BLaER1 treated with 17β-estradiol and CSF1 and Interleukin-3, amounts not matched to agents 10 nM and 100 nM (cell line): ENCODE results near the gene CFAP100.

Experiments used
- H3K27ac ChIP-seq, 11 experiments: shearing (Covaris generic); formaldehyde crosslinking; 2 replicates each; pipeline ENCODE4 v1.8.1; 2022
- H3K27me3 ChIP-seq, 11 experiments: shearing (Covaris generic); formaldehyde crosslinking; 2 replicates each; pipeline ENCODE4 v1.8.1; 2022
- H3K36me3 ChIP-seq, 11 experiments: shearing (Covaris generic); formaldehyde crosslinking; 2 replicates each; pipeline ENCODE4 v1.8.1; 2022
- H3K4me1 ChIP-seq, 10 experiments: shearing (Covaris generic); formaldehyde crosslinking; 2 replicates each; pipeline ENCODE4 v1.8.1; 2022
- H3K4me2 ChIP-seq, 11 experiments: shearing (Covaris generic); formaldehyde crosslinking; 2 replicates each; pipeline ENCODE4 v1.8.1; 2022
- H3K4me3 ChIP-seq, 10 experiments: shearing (Covaris generic); formaldehyde crosslinking; 2 replicates each; pipeline ENCODE4 v1.8.1; 2022
- H3K9ac ChIP-seq, 11 experiments: shearing (Covaris generic); formaldehyde crosslinking; 2 replicates each; pipeline ENCODE4 v1.8.1; 2022
- H3K9me3 ChIP-seq, 11 experiments: shearing (Covaris generic); formaldehyde crosslinking; replicated peaks in 1 of 11; 2 replicates each; pipeline ENCODE4 v1.8.1; 2022
- H4K20me1 ChIP-seq, 11 experiments: shearing (Covaris generic); formaldehyde crosslinking; 2 replicates each; pipeline ENCODE4 v1.8.1; 2022
- Cebpa-rat ChIP-seq, 11 experiments: shearing (Covaris generic); IDR thresholded peaks; 2 replicates each; pipeline ENCODE4 v1.8.1; 2022

CFAP100 gene

GRCh38 chr3:126474498-126475412, 80.0 kb downstream of the CFAP100 start:
- TF ChIP-seq Cebpa-rat (IDR thresholded peaks at IDR 0.05) = no peak
- H3K4me1 ChIP-seq = peaks cover 38 to 45% (median 42%) of the 10 kb centered on the region in 10 experiments
- peak overlapping the region; percentile 85 to 100 (median 99) for H3K4me2 ChIP-seq
- peak overlapping the region; percentile 86 to 99 (median 94) for H3K4me3 ChIP-seq
- peak overlapping the region; percentile 94 to 99 (median 98) for H3K9ac ChIP-seq
- no peaks in the 10 kb centered on the region for H3K27me3 ChIP-seq
- no peaks in the 10 kb centered on the region for H3K9me3 ChIP-seq
- H3K36me3 ChIP-seq = peaks cover 22 to 34% (median 24%) of the 10 kb centered on the region in 11 experiments
- H3K27ac ChIP-seq = peak overlapping the region; percentile 92 to 98 (median 97)
- peaks cover 52 to 57% (median 55%) of the 10 kb centered on the region in 11 experiments; a peak in 21 of 22 replicates for H4K20me1 ChIP-seq

DNA sequence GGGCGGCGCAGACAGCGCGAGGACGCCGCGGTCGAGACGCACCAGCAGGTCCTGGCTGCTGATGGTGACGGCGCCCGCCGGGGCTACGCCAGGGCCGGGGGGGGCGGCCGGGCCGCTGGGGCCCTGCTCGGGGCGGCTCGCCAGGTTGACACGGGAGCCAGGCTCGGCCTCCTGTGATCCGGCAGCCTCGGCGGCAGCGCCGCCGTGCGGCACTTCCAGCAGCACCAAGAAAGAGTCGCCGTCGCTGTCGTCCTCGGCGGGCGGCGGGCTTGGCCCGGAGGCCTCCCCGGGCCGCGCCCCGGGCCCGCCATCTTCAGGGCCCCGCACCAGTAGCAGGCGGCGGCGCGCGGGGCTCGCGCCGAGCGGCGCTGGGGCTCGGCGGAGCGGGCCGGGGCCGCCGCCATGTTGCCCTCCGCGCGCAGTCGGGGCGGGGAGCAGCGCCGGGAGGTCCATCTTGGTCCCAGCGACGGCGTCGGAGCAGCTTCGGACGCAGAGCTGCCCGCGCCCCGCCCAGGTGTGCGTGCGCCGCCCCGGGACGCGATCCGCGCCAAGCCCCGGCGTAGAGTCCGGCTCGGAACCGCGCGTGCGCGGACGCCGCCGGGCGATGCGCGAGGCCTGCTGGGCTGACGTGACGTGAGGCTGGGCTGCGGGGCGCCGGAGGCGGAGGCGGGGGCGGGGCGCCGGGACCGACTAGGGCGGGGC, 80.9 kb downstream of the CFAP100 start, which contains the start of gene ZXDC:
ZXDC (minus strand) TSS at position 479 of the 702 bp plus-strand sequence; CDS start at position 453, 26 bp downstream.
- Histone ChIP-seq H3K4me3 (peak within 1 kb of the TSS; percentile 86 to 99 (median 94)), H3K4me1 (peaks cover 42 to 49% (median 45%) of the 10 kb centered on the region in 10 experiments), H3K36me3 (peaks cover 14 to 26% (median 16%) of the 10 kb centered on the region in 11 experiments), H3K27ac (peak within 1 kb of the TSS; percentile 92 to 98 (median 97)), H3K9ac (peak within 1 kb of the TSS; percentile 94 to 99 (median 98)), H4K20me1 (peaks cover 45 to 49% (median 48%) of the 10 kb centered on the region in 11 experiments; a peak in 21 of 22 replicates), H3K27me3 (no peaks in the 10 kb centered on the region), H3K9me3 (no peaks in the 10 kb centered on the region), H3K4me2 (peak within 1 kb of the TSS; percentile 85 to 100 (median 99))
- TF ChIP-seq Cebpa-rat (IDR thresholded peaks at IDR 0.05) = no peak

- H3K4me2 ChIP-seq = peak overlapping the region; percentile 82 to 98 (median 92)
- H3K27ac ChIP-seq = peak overlapping the region; percentile 10 to 75 (median 57); a peak in 18 of 22 replicates
- peaks cover 36 to 41% (median 40%) of the 10 kb centered on the region in 11 experiments; a peak in 21 of 22 replicates for H4K20me1 ChIP-seq
Observed at GRCh38 chr3:126476166-126477060, 81.7 kb downstream of the CFAP100 start.

DNA sequence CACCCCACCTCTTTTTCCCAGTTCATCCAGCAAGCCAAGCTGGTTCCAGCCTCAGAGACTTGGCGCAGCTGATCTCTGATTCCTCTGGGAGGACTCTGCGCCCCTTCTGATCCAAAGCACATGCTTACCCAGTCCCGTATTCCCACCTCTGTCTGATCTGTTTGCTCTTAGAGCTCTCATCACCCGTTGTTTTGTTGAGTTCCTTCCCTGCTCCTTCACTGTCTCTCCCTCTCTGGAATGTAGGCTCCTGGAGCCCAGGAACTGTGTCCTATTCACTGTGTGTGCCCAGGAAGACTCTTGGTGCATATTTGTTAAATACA, 82.3 kb downstream of the CFAP100 start:
- H3K4me1 ChIP-seq = peaks cover 32 to 47% (median 39%) of the 10 kb centered on the region in 10 experiments
- no peak overlapping the region for H3K4me2 ChIP-seq
- no peak overlapping the region for H3K9ac ChIP-seq
- no peak for TF ChIP-seq Cebpa-rat (IDR thresholded peaks at IDR 0.05)
- H3K36me3 ChIP-seq = peaks cover 0 to 12% (median 1%) of the 10 kb centered on the region in 11 experiments; a peak in 15 of 22 replicates
- no peak overlapping the region for H3K4me3 ChIP-seq
- no peaks in the 10 kb centered on the region for H3K9me3 ChIP-seq
- peaks cover 30 to 35% (median 34%) of the 10 kb centered on the region in 11 experiments; a peak in 21 of 22 replicates for H4K20me1 ChIP-seq
- H3K27ac ChIP-seq = no peak overlapping the region
- no peaks in the 10 kb centered on the region for H3K27me3 ChIP-seq

More at GRCh38 chr3:126476166-126477060, 81.7 kb downstream of the CFAP100 start:
- no peaks in the 10 kb centered on the region for H3K27me3 ChIP-seq
- peaks cover 6 to 18% (median 8%) of the 10 kb centered on the region in 11 experiments; a peak in 19 of 22 replicates for H3K36me3 ChIP-seq
- peak overlapping the region; percentile 50 to 71 (median 63) for H3K4me3 ChIP-seq
- TF ChIP-seq Cebpa-rat (IDR thresholded peaks at IDR 0.05) = no peak
- peaks cover 38 to 50% (median 45%) of the 10 kb centered on the region in 10 experiments for H3K4me1 ChIP-seq
- no peaks in the 10 kb centered on the region for H3K9me3 ChIP-seq
- H3K9ac ChIP-seq = peak overlapping the region; percentile 46 to 87 (median 73); a peak in 21 of 22 replicates

DNA sequence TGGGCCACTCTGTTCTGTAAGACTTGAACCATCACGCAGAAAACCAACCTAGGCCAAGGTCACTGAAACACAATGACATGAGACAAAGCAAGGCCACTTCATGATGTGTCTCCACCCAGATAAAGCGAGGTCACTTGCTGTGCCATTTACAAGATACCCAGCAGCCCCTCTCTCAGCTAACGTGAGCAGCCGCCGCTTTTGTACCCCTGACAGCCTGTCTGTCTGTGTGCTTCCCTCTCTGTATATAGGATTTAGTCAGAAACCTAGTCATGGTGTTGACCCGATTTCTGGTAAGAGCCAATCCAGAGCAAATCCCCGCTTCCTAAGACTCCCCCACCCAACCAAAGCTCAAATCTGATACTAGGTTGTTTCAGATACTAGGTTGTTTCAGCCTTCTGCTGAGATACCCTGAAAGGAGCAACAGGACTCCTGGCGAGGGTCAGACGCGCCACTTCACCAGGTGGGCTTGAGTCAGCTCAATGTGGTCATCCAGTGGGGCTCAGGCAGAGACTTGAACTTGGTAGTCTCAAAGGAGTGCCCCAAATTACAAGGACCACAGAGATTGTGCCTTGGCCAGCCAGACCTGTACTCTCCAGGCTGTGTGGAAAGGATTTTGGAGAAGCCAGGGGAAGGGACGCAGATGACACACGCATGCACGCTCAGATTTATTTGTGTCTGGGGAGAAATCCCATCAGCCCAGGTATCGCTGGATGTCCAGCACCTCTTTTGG, 84.0 kb downstream of the CFAP100 start:
- H3K27me3 ChIP-seq = no peaks in the 10 kb centered on the region

GRCh38 chr3:126479642-126480041, 84.9 kb downstream of the CFAP100 start:
- H3K27ac ChIP-seq = no peak overlapping the region
- H3K27me3 ChIP-seq = no peaks in the 10 kb centered on the region
- peaks cover 6 to 20% (median 12%) of the 10 kb centered on the region in 10 experiments for H3K4me1 ChIP-seq
- H4K20me1 ChIP-seq = peaks cover 4 to 9% (median 8%) of the 10 kb centered on the region in 11 experiments; a peak in 20 of 22 replicates
- H3K9me3 ChIP-seq = no peaks in the 10 kb centered on the region
- no peak for TF ChIP-seq Cebpa-rat (IDR thresholded peaks at IDR 0.05)
- H3K36me3 ChIP-seq = no peaks in the 10 kb centered on the region
- H3K4me3 ChIP-seq = no peak overlapping the region
- H3K9ac ChIP-seq = no peak overlapping the region
- peak overlapping the region in 5 of 11 experiments; percentile 13 to 51 (median 37); a peak in 4 of 22 replicates for H3K4me2 ChIP-seq

More for the DNA sequence above, 84.0 kb downstream of the CFAP100 start:
- H3K4me1 ChIP-seq = peaks cover 15 to 29% (median 21%) of the 10 kb centered on the region in 10 experiments
- no peak for TF ChIP-seq Cebpa-rat (IDR thresholded peaks at IDR 0.05)
- H3K36me3 ChIP-seq = no peaks in the 10 kb centered on the region
- H3K4me3 ChIP-seq = no peak overlapping the region
- H3K9me3 ChIP-seq = no peaks in the 10 kb centered on the region
- H3K9ac ChIP-seq = no peak overlapping the region
- no peak overlapping the region for H3K4me2 ChIP-seq
- H4K20me1 ChIP-seq = peaks cover 13 to 18% (median 16%) of the 10 kb centered on the region in 11 experiments; a peak in 21 of 22 replicates
- H3K27ac ChIP-seq = no peak overlapping the region

- no peaks in the 10 kb centered on the region for H3K27me3 ChIP-seq
- peaks cover 4 to 17% (median 11%) of the 10 kb centered on the region in 10 experiments; a peak in 18 of 20 replicates for H3K4me1 ChIP-seq
- peak overlapping the region in 8 of 11 experiments; percentile 6 to 51 (median 35); a peak in 7 of 22 replicates for H3K4me2 ChIP-seq
- no peak overlapping the region for H3K9ac ChIP-seq
- peaks cover 0 to 3% (median 2%) of the 10 kb centered on the region in 11 experiments; a peak in 17 of 22 replicates for H4K20me1 ChIP-seq
- no peaks in the 10 kb centered on the region for H3K36me3 ChIP-seq
- H3K9me3 ChIP-seq = no peaks in the 10 kb centered on the region
- no peak overlapping the region for H3K27ac ChIP-seq
- no peak for TF ChIP-seq Cebpa-rat (IDR thresholded peaks at IDR 0.05)
- no peak overlapping the region for H3K4me3 ChIP-seq
Observed at GRCh38 chr3:126480206-126480605, 85.5 kb downstream of the CFAP100 start.
